GM19324 (cell line): ENCODE measurements around the gene PHF20.
"Not testable (repeated sequence)": the region's sequence is repeated elsewhere in the genome, so short reads cannot be mapped to it uniquely, and the experiment has no call there.

Source experiments
- ATAC-seq: cut with Tn5 transposase; IDR thresholded peaks from one replicate; pipeline ENCODE4 v1.9.1; 2021; ENCODE audit warnings: mild to moderate bottlenecking, moderate library complexity; ENCODE audit not compliant: unreplicated experiment, low FRiP score

PHF20 gene

GRCh38 chr20:35882427-35883161 lies 110.8 kb downstream of the PHF20 start:
- not testable (repeated sequence) for ATAC-seq

- no peak for ATAC-seq
Measured at GRCh38 chr20:35883336-35883777, 111.5 kb downstream of the PHF20 start.

DNA sequence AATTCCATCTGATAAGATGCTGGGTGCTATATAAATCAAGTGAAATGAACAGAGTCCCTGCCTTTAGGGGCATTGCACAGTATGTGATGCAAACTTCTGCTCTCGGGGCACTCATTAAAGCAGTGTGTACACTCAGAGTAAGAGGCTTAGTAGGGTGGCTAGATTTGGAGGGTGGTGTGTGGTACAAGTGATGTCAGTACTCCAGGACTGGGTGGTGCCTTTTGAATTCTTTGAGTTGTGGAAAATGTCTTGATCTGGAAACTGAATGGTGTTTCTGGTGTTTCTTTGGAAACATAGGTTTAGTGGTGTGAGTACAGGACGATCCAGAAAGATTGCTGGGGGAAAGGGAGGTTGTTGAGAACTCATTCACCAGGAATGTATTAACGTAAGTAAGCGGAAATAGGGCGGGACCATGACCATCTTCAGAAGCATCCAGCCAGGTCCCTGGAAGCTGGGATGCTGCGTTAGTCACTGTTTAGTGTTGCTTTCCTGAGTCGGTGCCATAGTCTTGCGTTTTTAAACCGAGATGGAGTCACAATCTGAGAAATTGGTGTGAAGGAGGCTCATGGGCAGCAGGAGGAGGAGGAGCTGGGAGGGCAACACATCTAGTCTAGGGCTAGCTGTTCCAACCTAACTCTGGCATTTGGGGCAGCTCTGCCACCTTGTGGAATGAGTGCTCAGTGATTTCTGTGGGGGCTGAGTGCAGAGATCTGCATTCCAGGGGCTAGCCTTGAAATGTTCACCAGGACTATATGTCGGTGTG lies 112.1 kb downstream of the PHF20 start:
- ATAC-seq, result no peak

- no peak for ATAC-seq
Measured at GRCh38 chr20:35884541-35884865, 112.7 kb downstream of the PHF20 start.

DNA sequence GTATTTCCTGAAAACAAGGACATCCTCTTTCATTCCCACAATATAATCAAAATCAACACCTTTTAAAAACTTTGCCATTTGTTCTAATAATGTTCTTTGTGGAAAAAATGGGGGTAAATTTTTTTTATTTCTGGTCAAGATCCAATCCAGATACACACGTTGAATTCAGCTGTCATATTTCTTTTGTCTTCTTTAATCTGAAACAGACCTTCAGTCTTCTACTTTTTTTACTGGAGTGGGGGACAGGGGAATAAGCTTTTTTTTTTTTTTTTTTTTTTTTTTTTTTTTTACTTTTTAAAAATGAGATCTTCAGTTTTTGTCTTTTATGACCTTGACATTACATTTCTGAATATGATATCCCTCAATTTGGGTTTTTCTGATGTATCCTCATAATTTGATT lies 113.4 kb downstream of the PHF20 start:
- no peak for ATAC-seq

DNA sequence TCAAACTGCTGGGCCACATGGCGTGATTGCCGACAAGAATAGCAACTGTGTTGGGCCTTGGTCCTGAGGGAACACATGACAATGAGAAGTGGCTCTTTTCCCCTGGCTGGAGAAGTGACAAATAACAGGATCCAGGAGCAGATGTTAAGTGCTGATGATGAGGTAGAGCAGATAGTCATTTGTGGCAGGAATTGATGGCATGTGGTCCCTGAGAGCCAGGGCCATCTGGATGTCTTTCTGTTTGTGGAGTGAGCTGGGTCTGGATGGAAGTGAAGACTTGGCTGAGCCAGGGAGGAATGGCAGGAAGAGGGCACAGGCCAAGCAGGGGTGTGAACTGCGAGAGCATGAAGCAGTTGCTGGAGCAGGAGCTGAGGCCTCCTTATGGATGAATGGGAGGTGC lies 114.7 kb downstream of the PHF20 start:
- ATAC-seq, result no peak

DNA sequence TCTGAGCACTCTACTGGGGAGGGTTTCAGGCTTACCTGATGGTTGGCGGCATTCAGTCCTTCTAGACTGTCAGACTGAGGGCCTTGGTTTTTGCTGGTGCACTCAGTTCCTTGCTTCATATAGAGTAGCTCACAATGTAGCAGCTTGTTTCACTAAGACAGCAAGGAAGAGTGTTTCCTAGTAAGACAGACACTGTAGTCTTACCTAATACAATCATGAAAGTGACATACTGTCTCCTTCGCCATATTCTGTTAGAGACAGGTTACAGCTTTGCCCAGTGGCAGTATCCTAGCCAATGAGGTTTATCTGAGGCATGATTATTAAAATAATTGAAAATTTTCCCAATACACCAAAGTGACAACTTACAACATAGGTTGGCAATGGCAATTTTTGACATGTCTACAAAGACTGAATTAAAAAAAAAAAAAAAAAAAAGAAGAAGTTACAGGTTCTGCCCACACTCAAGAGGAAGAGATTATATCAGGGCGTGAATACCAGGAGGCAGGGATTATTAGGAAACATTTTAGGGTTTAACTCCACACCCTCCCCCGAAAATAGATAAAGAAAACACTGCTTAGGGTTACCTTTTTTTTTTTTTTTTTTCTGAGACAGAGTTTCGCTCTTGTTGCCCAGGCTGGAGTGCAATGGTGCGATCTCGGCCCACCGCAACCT lies 115.7 kb downstream of the PHF20 start:
- ATAC-seq, result no peak

DNA sequence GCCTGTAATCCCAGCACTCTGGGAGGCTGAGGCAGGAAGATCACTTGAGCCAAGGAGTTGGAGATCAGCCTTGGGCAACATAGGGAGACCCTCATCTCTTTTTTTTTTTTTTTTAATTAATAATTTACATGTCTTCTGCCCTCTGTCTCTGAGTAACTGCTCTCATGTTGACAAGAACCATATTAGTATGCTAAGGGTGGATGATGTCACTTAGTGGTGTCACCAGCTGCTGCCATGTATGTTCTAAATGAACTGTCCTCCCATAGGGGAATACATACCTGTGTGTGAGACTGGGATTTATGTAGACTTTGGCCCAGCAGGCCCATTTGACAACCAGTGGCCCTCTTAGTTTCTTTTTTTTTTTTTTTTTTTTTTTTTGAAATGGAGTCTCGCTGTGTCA lies 116.8 kb downstream of the PHF20 start:
- ATAC-seq, result no peak

DNA sequence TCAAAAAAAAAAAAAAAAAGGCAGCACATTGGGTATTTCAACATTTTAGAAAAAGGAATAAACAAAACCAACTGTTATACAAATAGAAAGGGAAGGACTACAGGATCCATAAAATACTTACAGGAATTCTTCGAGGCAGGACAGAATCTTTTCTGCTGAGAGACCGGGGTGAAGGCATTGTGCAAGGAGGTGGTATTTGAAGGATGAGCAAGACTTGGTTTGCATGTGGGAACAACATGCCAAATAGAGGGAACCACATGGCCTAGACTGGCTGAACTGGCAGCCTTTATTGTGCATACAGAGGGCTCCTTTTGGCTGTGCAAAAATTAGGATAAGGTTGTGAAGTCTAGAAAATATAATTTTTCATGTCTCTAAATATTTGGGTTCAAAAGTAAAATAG lies 119.6 kb downstream of the PHF20 start:
- ATAC-seq, result no peak

DNA sequence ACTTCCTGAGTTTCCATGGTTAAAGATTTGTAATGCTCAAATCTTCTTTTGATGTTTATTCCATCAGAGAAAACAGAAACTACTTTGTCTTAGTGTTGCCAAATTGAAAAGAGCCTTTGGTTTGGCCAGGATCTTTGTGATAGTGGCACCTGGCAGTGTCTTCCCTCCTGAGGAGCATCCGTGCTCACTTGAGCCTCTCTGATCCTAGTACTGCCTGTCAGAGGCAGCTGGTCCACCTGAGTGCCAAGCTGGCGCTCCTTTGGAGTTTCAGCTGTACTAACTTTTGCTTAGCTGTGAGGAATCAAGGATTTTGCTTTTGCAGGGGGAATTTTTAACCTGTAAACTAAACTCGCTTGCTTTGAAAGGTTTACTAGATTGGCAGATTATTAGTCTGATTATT lies 121.1 kb downstream of the PHF20 start:
- ATAC-seq, result no peak

- peak; percentile 70 for ATAC-seq
Measured at GRCh38 chr20:35893942-35894341, 122.1 kb downstream of the PHF20 start.

DNA sequence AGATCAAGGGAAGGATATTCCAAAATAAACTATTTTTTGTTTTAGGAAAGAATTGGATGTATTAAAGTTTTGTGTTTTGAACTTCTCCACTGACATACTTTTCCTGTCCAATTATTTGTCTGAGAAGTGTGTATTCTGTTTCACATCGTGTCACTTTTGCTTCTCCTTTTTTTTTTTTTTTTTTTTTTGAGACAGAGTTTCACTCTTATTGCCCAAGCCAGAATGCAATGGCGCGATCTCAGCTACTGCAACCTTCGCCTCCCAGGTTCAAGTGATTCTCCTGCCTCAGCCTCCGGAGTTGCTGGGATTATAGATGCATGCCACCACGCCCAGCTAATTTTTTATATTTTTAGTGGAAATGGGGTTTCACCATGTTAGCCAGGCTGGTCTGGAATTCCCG lies 123.7 kb downstream of the PHF20 start:
- ATAC-seq, result not testable (repeated sequence)

DNA sequence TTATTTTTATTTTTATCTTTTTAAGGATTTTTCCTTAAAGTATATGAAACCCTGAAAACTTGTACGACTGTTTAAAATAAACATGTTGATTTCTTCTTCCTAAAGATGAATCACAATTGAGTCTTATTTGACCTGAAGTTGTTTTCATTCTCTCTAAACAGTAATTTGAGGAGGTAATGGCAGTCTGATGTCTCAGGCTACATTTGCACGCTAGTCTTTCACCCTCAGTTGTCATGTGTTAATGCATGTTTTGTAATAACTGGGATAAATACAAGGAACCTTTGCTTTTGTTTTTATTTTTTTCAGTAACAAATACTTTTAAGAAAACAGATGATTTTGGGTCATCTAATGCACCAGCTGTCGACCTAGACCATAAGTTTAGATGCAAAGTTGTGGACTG lies 127.2 kb downstream of the PHF20 start:
- no peak for ATAC-seq

- ATAC-seq, result not testable (repeated sequence)
Measured at GRCh38 chr20:35901230-35901629, 129.4 kb downstream of the PHF20 start.

- ATAC-seq, result no peak
Measured at GRCh38 chr20:35901678-35902544, 130.1 kb downstream of the PHF20 start.

- no peak for ATAC-seq
Measured at GRCh38 chr20:35902545-35902941, 130.7 kb downstream of the PHF20 start.

GRCh38 chr20:35903843-35904242 lies 132.0 kb downstream of the PHF20 start:
- ATAC-seq, result no peak

DNA sequence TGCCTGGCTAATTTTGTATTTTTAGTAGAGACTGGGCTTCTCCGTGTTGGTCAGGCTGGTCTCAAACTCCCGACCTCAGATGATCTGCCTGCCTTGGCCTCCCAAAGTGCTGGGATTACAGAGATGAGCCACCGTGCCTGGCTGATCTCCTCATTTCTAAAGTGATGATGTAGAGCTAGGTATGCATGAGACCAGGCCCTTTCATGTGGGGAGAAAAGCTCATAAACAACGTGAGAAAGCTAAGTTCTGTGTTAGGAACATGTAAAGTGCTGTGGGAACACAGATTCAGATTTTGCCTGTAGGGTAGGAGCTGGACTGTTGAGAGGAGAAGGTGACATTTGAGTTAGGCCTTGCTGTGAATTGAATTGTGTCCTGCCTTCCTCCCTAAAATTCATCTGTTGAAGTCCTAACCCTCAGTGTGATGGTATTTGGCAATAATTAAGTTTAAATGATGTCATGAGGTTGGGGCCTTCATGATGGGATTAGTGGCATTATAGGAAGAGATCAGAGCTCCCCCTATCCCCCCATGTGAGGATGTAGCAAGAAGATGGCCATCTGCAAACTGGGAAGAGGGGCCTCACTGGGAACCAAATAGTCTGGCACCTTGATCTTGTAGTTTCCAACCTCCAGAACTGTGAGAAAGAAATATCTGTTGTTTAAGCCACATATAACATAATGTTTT lies 133.3 kb downstream of the PHF20 start:
- no peak for ATAC-seq

GRCh38 chr20:35907017-35907701 lies 135.3 kb downstream of the PHF20 start:
- ATAC-seq, result no peak
